NCI-H2171 (cell line): ENCODE results near the gene CGB2.

Experiments
- DNase-seq: peaks from one replicate; lab custom pipeline; 2025; lab: John Stamatoyannopoulos, UW

CGB2 gene

GRCh38 chr19:49031642-49032301 is at the start of gene CGB2:
Gene CGB2 (plus strand): TSS chr19:49031890. CDS start chr19:49032096, 206 bp downstream.
- DNase-seq: peak; percentile 78

DNA sequence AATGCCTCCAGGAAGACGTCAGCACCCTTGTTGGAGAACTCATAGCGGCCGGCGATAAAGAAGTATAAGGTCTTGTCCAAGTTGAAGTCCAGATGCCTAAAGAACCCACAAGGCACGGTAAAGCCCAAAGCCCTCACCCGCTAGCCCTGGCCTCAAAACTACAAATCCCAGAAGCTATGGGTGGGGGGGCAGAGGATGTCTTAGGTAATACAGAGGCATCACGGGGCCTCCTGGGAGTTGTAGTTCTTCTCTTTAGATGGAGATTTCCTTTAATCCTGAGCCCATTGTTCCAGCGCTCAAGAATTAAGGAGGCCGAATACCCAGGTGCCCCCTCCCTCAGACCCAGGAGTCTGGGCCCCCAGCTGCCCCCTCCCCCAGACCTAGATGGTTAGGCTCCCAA is 49.4 kb upstream of the CGB2 start:
- no peak for DNase-seq

DNA sequence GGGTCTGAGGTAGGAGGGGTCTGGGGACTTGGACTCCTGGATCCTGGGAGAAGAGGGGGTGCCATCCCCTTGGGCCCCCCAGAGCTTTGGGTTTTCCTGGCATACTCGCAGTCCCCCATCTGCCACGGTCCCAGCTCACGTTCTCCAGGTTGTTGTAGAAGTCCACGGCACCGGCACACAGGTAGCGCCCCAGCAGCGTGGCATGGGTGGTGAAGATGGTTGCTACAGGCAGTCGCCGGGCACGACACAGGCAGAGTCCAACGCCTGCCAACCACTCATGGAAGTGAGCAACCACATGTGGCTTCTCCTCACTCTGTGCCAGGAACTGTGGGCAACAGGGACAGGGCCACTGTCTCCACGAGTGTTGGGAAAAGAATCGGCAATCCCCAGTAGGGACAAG is 46.0 kb upstream of the CGB2 start:
- no peak for DNase-seq

GRCh38 chr19:48986211-48986610 is 45.5 kb upstream of the CGB2 start:
- DNase-seq: no peak

- no peak for DNase-seq
These were observed 44.4 kb upstream of the CGB2 start for GRCh38 chr19:48987323-48987722.

- DNase-seq: no peak
These were observed 43.4 kb upstream of the CGB2 start for GRCh38 chr19:48988286-48988685.

DNA sequence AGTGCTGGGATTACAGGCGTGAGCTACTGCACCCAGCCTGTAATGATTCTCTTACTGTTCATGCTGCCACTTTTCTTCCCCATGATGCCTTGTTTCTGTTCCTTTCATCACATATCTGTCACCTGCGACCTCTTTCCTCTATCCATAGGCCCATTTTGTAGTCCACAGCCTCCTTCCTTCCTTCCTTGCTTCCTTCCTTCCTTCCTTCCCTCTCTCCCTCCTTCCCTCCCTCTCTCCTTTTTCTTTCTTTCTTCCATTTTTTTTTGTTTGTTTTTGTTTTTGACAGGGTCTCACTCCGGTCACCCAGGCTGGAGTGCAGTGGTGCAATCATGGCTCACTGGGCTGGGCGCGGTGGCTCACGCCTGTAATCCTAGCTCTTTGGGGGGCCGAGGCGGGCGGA is 42.8 kb upstream of the CGB2 start:
- no peak for DNase-seq

DNA sequence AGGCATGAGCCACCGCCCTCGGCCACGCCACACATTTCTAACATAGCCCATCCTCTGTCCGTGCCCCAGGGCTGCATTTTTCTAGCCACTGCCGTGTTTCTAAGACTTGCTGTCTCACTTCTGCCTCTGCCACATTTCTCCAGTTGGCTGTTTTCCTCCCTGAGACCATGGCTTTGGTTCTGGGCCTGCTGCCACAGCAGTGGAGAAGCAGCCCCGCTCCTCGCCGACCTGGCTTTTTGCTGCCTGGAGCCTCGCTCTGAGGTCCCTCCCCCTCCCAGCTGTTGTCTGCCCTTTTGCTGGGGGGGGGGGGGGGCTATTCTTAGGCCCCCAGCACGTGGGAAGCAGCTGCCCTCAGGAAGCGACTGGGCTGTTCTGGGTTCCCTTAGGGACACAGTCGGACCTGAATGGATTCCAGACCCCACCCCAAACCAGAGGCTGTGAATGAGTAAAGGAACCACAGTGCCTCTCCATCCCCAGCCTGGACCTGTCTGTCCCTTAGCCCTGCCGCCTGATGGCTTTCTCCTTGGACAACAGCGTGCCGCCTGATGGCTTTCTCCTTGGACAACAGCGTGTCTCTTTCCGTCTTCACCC is 41.9 kb upstream of the CGB2 start:
- DNase-seq: no peak

DNA sequence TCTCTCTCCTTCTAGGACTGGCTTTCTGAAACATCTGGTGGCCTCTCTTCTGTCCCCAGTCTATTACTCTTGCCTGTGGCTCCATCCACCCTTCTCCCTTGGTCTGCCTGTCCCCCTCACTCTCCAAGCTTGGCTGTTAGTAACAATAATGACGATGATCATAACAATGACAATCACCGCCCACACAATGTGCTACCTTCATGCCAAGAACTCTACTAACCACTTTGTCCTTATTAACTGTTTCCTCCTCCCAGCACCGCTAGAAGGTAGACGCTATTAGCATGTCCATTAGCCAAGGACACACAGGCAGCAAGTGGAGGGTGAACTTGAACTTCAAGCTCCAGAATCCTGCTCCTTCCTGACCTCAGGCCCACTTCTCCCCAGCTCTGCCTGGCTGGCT is 41.3 kb upstream of the CGB2 start:
- DNase-seq: no peak

DNA sequence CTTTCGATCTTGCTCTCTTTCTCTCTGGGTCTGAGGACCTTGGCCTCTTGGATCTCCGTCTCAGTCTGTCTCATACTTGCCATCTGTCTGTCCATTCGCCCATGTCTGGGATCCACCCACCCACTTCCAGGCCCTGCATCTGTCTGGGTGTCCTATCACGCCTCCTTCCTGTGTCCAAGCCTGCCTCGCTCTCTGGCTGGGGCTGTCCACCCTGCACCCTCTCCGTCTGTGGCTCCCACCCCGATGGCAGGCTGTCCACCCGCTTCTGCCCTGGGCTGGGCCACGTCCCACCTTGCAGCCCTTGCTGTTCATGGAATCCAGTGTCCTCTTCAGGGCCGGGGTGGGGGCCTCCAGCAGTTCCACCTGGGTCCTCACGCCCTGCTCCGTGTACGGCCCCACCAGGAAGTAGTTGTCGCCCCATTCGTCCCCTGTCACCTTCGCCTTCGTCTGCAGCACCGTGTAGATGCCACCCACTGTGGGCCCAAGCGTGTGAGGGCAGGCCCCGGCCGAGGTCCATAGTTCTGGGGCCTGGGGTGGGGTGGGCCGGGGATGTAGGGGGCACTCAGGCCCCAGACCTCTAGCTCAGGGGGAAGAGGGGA is 40.6 kb upstream of the CGB2 start:
- DNase-seq: no peak

GRCh38 chr19:48991873-48992580 is 39.7 kb upstream of the CGB2 start:
- no peak for DNase-seq

- DNase-seq: no peak
These were observed 39.0 kb upstream of the CGB2 start for GRCh38 chr19:48992581-48993174.

- peak; percentile 99 for DNase-seq
These were observed 38.3 kb upstream of the CGB2 start, which contains the start of the genes GYS1 and RUVBL2 for GRCh38 chr19:48993175-48994034. Gene GYS1 (minus strand): TSS chr19:48993309. CDS start chr19:48993112, 197 bp downstream. Gene RUVBL2 (plus strand): TSS chr19:48993887. CDS start chr19:48993912, 25 bp downstream.

- no peak for DNase-seq
These were observed 37.7 kb upstream of the CGB2 start for GRCh38 chr19:48994035-48994386.

GRCh38 chr19:48997972-48998371 is 33.7 kb upstream of the CGB2 start:
- no peak for DNase-seq

DNA sequence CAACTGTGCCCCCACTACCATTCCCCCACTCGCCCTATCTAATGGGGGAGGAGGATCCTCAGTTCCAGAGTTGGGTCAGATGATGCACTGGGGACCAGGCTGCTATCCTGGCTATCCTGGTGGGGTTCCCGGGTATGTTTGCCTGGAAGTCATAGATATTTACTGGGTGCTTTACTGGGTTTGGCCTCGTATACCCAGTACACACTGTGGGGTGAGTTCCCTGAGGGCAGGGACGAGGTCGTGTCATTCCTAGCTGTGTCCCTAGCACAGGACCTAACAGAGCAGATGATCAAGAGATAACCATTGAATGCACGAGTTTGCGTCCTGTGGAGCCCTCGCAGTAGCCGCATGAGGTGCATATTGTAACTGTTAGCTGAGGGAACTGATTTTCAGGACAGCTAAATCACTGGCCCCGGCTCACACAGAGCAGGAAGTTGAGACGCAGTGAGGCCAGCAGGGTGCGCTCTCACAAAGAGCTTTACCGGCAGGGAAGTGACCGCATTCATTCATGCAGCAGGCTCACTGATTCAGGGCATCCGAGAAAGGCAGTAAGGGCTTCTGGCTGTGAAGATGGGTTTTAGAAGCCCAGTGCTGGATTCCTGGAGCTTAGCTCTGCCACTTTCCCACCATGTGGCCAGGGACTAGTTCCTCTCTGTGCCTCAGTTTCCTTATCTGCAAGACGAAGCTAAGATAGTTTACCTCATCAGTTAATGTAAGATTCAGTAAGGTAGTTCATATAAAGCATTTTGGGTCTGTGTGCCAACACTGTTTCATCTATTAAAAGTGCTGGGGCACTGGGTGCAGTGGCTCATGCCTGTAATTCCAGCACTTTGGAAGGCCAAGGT is 32.0 kb upstream of the CGB2 start:
- DNase-seq: no peak

DNA sequence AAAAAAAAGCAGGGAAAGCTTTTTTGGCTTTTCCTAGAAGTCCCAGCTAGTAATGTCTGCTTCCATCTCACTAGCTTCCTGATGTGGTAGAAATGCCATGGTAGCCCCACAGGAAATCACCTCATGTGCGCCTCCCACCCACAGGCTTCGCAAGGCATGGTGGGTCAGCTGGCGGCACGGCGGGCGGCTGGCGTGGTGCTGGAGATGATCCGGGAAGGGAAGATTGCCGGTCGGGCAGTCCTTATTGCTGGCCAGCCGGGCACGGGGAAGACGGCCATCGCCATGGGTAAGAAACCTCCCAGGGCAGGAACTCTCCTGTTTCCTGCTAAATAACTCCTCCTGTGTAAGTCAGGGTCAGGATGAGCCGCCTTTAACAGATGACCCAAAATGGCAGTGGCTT is 27.6 kb upstream of the CGB2 start:
- no peak for DNase-seq

GRCh38 chr19:49004964-49005614 is 26.6 kb upstream of the CGB2 start:
- no peak for DNase-seq

- no peak for DNase-seq
These were observed 24.8 kb upstream of the CGB2 start for GRCh38 chr19:49006905-49007304.

DNA sequence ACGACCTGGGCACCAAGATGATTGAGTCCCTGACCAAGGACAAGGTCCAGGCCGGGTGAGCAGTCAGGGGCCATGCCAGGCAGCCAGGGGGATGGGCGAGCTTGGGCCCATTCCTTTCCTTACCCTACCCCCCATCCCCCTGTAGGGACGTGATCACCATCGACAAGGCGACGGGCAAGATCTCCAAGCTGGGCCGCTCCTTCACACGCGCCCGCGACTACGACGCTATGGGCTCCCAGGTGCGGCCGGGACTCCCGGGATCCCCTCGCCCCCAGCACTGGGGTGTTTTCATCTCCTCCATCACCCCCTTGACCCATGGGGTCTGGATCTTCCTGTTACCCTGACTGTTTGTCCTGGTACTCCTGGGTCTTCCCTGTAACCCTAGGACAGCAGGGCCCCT is 21.9 kb upstream of the CGB2 start:
- DNase-seq: no peak
